NK-92 treated with Interleukin-12 subunit alpha and Interleukin-12 subunit beta, amount 100 ng/mL, for 24 hours (cell line): ENCODE measurements around the gene OR2A42.
"Not testable (repeated sequence)": the region's sequence is repeated elsewhere in the genome, so short reads cannot be mapped to it uniquely, and the experiment has no call there.

Source experiments
- DNase-seq: peaks from one replicate; lab custom pipeline; 2025; lab: John Stamatoyannopoulos, UW

The OR2A42 gene, protein sequence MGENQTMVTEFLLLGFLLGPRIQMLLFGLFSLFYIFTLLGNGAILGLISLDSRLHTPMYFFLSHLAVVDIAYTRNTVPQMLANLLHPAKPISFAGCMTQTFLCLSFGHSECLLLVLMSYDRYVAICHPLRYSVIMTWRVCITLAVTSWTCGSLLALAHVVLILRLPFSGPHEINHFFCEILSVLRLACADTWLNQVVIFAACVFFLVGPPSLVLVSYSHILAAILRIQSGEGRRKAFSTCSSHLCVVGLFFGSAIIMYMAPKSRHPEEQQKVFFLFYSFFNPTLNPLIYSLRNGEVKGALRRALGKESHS

GRCh38 chr7:144239365-144239764 is at the start of gene OR2A42:
Gene OR2A42, minus strand, starts transcription at chr7:144239605. Its CDS starts 6,762 bp downstream, at chr7:144232843.
- not testable (repeated sequence) for DNase-seq

- not testable (repeated sequence) for DNase-seq
Measured at GRCh38 chr7:144287171-144287784, 47.9 kb upstream of the OR2A42 start.

GRCh38 chr7:144283716-144284115 is 44.3 kb upstream of the OR2A42 start:
- not testable (repeated sequence) for DNase-seq

DNA sequence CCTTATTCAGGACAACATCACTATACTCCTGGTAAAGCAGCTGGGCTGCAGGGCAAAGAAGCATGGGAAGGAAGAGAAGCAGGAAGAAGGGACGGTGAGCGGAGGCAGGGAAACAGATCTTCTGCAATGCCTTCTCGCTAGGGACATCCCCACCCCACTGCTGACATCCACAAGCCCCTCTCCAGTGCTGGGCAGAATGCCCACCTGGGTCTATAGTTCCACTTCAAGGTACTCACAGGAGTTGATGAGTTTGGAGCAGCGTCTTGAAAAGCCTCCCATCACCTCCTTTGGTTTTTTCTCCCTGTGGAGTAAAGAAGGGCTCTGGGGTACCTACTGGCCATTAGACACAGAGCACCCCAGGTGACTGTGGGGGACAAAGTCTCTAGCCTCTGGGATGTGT is 43.1 kb upstream of the OR2A42 start:
- DNase-seq = not testable (repeated sequence)

DNA sequence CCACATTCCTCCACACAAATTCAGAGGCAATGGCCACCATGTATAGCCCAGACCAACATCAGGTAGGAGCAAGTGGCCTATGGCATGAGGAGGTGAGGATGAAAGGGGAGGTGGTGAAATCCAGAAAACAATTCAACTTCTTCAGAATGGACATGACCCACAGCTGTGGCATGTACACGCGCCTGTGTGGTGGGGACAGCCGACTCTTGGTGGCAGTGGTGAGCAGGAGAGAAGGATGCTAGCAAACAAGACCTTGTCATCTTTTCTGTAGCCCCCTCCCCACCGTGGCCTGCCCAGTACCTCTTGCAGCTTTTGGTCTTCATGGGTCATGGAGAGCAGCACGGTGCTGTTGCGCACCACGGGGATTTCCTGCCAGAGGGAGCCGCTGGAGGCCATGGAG is 42.6 kb upstream of the OR2A42 start:
- not testable (repeated sequence) for DNase-seq

- not testable (repeated sequence) for DNase-seq
Measured at GRCh38 chr7:144280010-144280409, 40.6 kb upstream of the OR2A42 start.

DNA sequence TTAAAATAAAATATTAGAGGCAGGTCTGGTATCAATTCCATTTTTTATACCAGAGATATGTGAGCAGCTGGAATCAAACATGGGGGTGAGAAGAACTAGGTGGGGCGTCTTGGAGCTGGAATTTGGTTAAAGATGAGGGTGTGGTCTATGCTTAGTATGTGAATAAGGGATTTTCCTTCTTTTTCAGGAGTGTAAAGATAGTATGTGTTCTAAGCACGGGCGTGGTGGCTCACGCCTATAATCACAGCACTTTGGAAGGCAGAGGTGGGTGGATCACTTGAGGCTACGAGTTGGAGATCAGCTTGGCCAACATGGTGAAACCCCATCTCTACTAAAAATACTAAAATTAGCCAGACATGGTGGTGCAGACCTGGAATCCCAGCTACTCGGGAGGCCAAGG is 35.9 kb upstream of the OR2A42 start:
- DNase-seq = not testable (repeated sequence)

GRCh38 chr7:144269188-144269587 is 29.8 kb upstream of the OR2A42 start, which contains the start of gene CTAGE8:
Gene CTAGE8, minus strand, starts transcription at chr7:144269288. Its CDS starts 38 bp downstream, at chr7:144269250.
- DNase-seq = not testable (repeated sequence)

DNA sequence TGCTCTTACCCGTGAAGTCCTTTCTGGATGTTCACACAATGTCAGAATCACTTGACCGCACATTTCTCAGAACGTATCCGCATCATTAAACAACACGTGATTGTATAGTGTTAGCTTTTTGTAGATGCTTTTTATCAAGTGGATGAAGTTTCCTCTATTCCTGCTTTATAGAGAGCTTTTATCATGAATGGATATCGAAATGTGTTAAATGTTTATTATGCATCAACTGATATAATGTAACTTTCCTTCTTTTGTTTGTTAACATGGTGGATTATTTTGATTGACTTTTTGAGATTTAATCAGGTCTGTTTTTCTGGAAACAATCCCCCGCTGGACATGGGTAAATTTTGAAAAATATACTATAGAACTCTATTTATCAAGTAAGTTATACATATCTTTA is 25.3 kb upstream of the OR2A42 start, which contains the start of gene OR2A7:
Gene OR2A7 (minus strand): TSS at position 101 of the 400 bp plus-strand sequence. CDS start 5,164 bp downstream, outside the sequence.
- DNase-seq = not testable (repeated sequence)

DNA sequence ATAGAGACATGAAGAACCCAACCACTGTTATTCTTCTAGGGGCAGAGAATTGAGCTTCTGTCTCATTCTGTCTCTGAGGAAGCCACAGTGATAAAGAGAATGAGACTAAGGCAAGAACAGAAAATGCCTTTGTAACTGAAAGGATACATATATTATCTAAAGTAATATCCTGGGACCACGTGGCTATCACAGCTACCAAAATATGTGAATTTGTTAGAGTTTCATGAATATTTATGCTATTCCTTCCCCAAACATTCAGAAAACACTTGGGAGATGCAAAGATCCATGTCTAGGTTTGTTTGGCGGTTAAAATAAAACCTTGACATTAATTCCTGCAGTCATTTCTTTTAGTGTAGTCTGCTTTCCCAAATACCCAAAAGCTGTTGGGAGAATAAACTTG is 22.7 kb upstream of the OR2A42 start:
- DNase-seq = not testable (repeated sequence)

GRCh38 chr7:144259067-144259466 is 19.7 kb upstream of the OR2A42 start:
- DNase-seq = not testable (repeated sequence)

DNA sequence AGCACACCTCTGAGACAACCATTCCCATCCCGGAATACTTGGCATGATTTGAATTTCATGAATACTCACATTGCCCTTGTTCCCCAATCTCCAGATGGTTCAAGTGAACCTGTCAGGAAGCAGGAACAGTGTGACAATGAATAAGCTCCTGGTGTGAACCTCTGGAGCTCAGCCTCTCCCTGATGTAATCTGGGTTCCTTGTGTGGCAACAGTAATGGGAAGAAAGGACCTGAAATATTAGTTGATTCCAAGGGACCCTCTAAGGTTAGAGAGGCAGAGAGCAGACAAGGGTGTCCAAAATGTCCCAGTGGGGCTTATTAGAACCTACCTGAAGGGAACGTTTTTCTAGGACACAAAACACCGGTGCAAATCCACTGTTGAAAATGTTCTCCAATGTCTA is 16.7 kb upstream of the OR2A42 start:
- DNase-seq = no peak

GRCh38 chr7:144255471-144255897 is 16.1 kb upstream of the OR2A42 start:
- no peak for DNase-seq

DNA sequence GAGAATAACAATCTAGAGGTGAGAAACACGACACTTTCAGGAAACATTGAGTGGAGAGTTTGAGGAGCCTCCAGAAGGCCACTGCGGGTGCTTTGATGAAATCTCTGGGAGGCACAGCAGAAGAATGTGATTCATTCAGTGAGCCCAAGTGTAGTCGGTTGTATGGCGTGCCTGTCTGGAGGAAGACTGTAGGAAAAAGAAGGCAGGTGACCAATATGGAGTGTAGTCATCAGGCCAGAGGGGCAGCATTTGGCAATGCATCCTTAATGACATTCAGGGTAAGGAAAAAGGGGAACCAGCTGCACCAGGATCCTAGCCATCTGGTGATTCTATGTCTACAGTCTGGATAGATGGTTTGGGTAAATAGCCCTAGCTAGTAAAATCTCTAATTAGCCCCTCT is 12.9 kb upstream of the OR2A42 start:
- DNase-seq = not testable (repeated sequence)

GRCh38 chr7:144247674-144248330 is 8.4 kb upstream of the OR2A42 start:
- DNase-seq = not testable (repeated sequence)

DNA sequence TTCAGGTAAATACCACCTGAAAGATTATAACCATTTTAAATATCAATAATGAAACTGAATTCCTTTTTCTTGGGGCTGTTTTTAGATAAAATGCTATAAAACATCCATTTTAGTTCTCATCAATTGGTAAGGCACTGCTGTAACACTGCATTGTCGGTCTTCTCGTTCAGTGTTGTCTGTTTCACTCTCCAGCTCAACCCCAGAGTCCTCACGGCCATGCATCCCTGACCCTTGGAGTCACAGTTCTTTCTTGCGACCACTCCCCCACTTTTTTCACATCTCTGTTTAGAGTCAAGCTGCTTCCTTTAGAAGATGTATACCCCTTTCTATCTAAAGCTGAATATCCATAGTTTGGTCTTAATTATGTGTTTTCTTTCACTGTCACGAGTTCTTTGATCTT is 7.6 kb upstream of the OR2A42 start:
- not testable (repeated sequence) for DNase-seq

DNA sequence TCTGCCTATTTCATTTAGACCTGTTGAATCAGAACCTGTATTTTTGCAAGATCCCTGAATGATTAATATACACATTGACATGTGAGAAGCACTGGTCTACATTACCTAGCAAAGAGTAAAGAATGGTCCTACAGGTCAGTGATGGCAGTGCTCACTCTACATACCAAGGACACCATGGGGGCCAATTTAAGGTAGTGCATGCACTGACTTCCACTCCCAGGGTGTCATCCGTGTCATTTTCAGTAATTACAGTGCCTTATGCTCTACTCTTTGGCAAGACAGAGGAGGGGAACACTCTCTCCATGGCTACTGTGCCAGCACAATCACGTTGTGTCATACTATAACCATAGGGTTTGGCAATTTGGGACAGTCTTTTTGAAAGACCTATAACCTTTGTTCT is 6.0 kb upstream of the OR2A42 start:
- not testable (repeated sequence) for DNase-seq

DNA sequence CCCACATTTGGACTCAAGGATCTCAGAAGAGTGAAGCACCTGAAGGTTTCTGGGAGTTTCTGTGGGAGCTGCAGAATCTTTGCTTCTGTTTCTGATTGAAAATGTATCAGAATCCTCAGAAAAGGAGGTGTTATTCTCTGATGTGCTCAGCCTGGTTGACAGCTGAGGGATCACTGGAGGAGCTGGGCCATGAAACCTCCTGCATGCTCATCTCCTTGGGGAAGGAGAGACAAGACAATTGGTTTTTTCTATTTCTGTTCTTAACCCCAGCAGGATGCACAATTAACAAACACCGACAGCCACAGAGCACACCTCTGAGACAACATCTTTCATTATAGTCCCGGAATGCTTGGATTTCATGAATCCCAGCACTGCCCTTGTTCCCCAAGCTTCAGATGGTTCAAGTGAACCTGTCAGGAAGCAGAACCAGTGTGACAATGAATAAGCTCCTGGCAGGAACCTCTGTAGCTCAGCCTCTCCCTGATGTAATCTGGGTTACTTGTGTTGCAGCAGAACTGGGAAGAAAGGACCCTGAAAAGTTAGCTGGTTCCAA is 799 bp downstream of the OR2A42 start:
- not testable (repeated sequence) for DNase-seq

- DNase-seq = not testable (repeated sequence)
Measured at GRCh38 chr7:144233039-144233438, 6.4 kb downstream of the OR2A42 start.

- not testable (repeated sequence) for DNase-seq
Measured at GRCh38 chr7:144231027-144231426, 8.4 kb downstream of the OR2A42 start.

GRCh38 chr7:144228810-144229209 is 10.6 kb downstream of the OR2A42 start:
- not testable (repeated sequence) for DNase-seq

- DNase-seq = not testable (repeated sequence)
Measured at GRCh38 chr7:144226866-144227265, 12.5 kb downstream of the OR2A42 start.
